Measurements from ENCODE around the gene ISOC2.
"Not testable (repeated sequence)": the region's sequence is repeated elsewhere in the genome, so short reads cannot be mapped to it uniquely, and the experiment has no call there.

Gene ISOC2

GRCh38 chr19:55456347-55456746 is 5.1 kb downstream of the ISOC2 start:
- DNase-seq, result no peak

- DNase-seq, result no peak
These were observed 5.7 kb downstream of the ISOC2 start for GRCh38 chr19:55455576-55456235.

DNA sequence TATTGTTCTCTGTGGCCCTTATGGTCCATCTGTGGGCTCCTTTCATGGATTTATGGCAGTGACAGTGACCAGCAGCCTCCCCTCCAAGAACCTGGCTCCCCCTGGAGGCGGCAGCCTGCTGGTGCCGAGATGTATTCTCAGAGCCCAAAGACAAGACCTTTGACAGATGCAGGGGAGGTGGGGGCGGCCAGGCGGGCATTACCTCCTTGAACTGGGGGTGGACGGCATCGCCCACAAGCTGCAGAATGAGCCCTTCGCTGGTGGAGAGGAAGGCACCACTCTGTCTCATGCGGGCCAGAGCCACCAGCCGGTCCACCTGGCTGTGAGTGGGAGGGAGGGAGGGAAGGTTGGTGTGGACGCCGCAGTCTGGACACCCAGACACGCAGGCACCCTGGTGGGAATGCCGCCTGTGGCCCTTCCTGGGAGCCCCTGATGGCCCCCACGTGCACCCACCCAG is 6.6 kb downstream of the ISOC2 start:
- DNase-seq, result peak; percentile 31

DNA sequence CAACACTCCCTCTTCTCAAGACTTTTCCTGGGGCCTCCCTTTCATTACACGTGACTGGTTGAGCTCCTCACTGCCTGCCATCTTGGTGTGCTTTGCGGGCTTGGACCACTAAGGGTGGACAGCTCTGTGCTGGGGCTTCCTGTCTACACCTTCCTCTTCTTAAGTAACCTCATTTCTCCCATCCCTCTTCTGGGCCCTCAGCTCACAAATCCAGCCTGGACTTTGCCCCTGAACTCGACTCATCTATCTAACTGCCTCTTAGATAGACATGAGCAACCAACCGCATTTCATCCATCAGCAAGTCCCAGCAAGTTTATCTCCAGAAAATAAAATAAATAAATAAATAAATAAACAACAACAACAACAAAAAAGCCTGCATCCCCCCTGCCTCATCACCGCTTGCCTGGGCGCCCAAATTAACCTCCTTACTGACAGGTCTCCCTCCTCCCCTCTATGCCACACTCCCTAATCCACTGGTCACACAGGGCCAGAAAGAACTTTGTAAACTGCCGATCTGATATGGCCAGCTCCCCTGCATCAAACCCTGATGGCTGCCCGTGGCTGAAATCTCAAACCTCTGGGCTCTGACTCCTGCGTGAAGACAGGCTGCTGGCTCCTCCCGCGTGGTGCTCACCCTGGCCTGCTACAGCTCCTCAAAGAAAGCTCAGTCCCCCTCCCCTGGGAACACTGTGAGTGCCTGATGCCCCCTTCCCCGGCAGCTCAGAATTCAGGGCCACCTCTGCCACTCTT is 7.8 kb downstream of the ISOC2 start:
- DNase-seq, result no peak

GRCh38 chr19:55452749-55453346 is 8.6 kb downstream of the ISOC2 start:
- DNase-seq, result peak; percentile 57

DNA sequence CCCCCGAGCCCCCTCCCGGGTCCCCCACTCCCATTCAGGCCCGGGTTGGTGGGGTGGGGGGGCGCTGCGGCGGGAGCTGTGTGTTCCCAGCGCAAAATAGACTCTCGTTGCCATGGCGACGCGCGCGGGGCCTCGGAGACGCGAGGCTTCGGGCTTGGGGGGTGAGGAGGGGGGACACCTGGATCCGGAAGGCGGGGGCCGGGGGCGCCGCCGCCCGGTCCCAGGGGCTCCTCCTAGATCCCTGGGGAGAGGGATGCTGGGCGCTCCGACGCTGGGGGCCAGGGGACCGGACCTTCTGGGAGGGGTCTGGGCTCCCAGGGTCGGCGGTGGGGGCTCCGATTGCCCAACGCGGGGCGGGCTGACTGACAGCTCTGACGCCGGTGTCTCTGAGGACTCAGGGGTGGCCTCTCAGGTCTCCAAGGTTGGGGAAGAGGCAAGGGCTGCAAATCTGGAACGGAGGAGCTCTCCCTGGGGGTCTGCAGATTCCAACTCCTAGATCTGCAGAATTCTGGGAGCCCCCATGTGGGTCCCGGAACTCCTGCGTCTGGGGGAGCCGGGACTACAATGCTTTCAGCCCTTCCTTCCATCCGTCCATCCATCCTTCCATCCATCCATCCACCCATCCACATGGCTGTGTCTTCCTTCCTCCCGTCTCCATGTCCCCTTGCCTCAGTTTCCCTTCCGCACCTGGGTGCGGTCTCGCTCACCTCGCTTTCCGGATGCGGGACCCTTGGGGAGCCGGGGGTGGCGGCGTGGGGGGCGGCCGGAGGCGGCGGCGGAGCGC is 9.3 kb downstream of the ISOC2 start:
- peak; percentile 54 for DNase-seq

- peak; percentile 22 for DNase-seq
These were observed 10.1 kb downstream of the ISOC2 start for GRCh38 chr19:55451163-55451964.

- DNase-seq, result no peak
These were observed 12.0 kb downstream of the ISOC2 start for GRCh38 chr19:55449469-55449868.

- DNase-seq, result not testable (repeated sequence)
These were observed 13.3 kb downstream of the ISOC2 start for GRCh38 chr19:55448175-55448490.

- DNase-seq, result no peak
These were observed 13.8 kb downstream of the ISOC2 start for GRCh38 chr19:55447421-55448174.

GRCh38 chr19:55446060-55446459 is 15.4 kb downstream of the ISOC2 start:
- DNase-seq, result no peak

GRCh38 chr19:55444646-55445045 is 16.8 kb downstream of the ISOC2 start:
- DNase-seq, result no peak

- DNase-seq, result no peak
These were observed 17.5 kb downstream of the ISOC2 start for GRCh38 chr19:55443824-55444480.

DNA sequence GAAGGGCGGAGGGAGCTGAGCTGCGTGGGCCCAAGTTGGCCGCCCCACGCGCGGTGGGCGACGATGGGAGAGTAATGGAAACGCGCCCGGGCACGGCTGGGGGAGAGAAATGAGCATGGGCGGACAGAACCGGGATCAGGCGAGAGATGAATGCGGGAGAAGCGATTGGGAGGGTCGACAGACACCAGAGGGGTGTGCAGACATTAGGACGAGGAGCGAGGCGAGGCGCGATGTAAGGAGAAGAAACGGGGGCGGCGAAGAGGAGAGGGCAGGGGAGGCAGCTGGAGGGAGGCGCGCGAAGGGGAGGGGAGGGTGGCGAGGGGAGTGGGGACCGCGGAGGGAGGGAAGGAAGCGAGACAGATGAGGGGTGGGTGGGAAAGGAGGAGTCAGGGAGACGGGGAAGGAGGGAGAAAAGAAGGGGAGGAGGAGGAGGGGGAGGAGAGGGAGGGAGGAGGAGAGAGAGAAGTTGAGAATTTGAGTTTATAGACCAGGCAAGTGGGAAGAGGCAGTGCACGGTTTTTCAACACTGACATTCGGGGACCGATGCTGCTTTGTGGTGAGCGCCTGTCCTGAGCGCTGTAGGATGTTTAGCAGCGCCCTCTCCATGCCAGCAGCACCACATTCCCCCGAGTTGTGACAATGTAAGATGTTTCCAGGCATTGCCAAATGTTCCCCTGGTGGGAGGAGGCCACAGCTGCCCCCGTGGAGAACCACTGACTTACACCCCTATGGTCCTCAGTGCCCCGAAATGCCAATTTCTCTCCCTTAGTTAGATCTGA is 18.2 kb downstream of the ISOC2 start, which contains the start of gene SHISA7:
TSS of gene SHISA7 (minus strand) at position 256 of the 779 bp plus-strand sequence. CDS start 437 bp downstream, outside the sequence.
- DNase-seq, result no peak

DNA sequence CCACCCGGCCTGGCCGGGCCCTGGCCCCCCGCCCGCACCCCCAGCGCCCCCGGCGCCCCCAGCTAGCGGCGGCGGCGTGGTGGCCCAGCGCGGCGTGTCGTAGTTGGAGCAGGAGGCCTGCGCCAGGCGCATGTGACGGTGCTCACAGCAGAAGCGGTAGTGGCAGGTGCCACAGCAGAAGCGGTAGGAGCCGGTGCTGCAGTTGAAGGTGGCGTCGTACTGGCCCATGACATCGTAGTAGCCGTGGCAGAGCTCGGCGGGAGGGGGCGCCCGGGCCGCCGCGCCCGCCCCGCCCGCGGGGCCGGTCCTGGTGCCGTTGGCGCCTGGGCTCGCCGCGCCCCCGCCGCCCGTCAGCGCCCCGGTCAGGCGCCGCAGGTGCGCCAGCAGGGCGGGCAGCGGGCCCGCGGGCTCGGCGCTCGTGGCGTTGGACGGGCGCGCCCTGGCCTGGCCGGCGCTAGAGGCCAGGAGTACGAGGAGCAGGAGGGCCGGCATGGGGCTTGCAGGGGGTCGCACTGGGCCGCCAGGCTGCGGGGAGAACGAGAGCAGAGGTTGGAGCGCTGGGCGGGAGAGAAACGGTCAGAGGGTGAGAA is 19.0 kb downstream of the ISOC2 start:
- no peak for DNase-seq

- no peak for DNase-seq
These were observed 19.6 kb downstream of the ISOC2 start for GRCh38 chr19:55441692-55442321.

DNA sequence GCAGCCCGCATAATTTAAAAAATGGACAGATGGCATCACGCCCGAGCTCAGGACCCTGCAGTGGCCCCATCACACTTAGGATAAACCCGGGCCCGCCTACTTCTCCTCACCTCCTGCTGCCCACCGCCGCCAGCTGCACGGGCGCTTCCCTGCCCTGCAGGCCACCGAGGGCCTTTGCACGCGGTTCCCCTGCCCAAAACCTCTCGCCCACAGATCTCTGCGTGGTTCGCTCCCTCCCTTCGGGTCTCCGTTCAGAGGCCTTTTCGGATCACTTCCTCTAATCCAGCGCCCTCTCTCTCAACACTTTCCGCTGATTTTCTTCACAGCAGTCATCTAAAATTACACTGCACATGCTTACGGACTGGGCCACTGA is 20.1 kb downstream of the ISOC2 start:
- no peak for DNase-seq

- DNase-seq, result no peak
These were observed 20.9 kb downstream of the ISOC2 start for GRCh38 chr19:55440411-55441105.

DNA sequence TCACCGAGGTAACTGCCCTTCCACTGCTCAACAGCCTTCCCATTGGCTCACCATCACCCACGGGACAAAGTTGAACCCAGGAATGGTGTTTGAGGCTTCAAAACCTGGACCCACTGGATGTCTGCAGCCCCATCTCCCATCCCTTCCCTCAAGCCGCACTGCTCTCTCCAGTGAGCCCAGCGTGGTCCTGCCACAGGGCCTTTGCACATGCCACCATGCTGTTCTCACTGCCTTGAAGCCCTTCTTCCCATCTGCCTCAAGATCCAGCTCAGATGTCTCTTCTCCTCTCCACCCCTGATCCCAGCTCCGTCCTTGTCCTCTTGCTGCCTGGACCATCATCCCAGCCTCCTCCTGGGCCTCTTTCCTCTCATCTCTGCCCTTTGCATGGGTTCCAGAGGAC is 22.4 kb downstream of the ISOC2 start:
- DNase-seq, result no peak
